K562 treated with DMSO at 1 percent for 12 hours (cell line): ENCODE data around the gene CCR2. TPM values are rescaled to one million over a fixed set of nuclear protein-coding genes. Genes with fewer than 3 reads are reported as not detected.

Experiments
- total RNA-seq: library from RNA; unstranded; fragments of 300-600 nt; gene quantifications from 2 replicates; pipeline ENCODE4 v1.2.3, GENCODE V29; 2022; ENCODE audit not compliant: insufficient read depth

The CCR2 gene
- total RNA-seq, result not detected in 2 replicates

GRCh38 chr3:46353647-46354410 lies at the start of gene CCR2:
CCR2 (plus strand) TSS chr3:46354111; CDS start chr3:46357528, 3,417 bp downstream.

GRCh38 chr3:46370839-46371518 lies 17.1 kb downstream of the CCR2 start, which contains the start of gene CCR5:
CCR5 (plus strand) TSS chr3:46370946; CDS start chr3:46372903, 1,957 bp downstream.

GRCh38 chr3:46406788-46407611 lies 53.1 kb downstream of the CCR2 start, which contains the start of the genes CCR5AS and CCRL2:
CCR5AS (minus strand) TSS chr3:46407066.
CCRL2 (plus strand) TSS chr3:46407259; CDS start chr3:46408080, 821 bp downstream.

Other genes starting within 250 kb of the CCR2 start
- not detected in 2 replicates for gene CCR1, start 145.8 kb upstream of the CCR2 start, total RNA-seq
- not detected in 2 replicates for gene CCR3, start 111.7 kb upstream of the CCR2 start, total RNA-seq
- gene CCR5, start 16.8 kb downstream of the CCR2 start, total RNA-seq, result not detected in 2 replicates
- 9.8 and 21.7 TPM in 2 replicates for gene CCRL2, start 53.1 kb downstream of the CCR2 start, total RNA-seq
- not detected in 2 replicates for gene LTF, start 110.8 kb downstream of the CCR2 start, total RNA-seq
- not detected in 2 replicates for gene RTP3, start 143.9 kb downstream of the CCR2 start, total RNA-seq
- gene LRRC2, start 212.2 kb downstream of the CCR2 start, total RNA-seq, result not detected in 2 replicates